Muscle of back (tissue), 11 donors: ENCODE data around the gene PLEKHA8. TPM values are rescaled to one million over a fixed set of nuclear protein-coding genes. Genes with fewer than 3 reads are reported as not detected.

Experiments
- DNase-seq, 3 donors: peaks; one replicate each; pipeline versions ENCODE4 v3.0.0 to v3.0.0-alpha.2; 2013
- polyA plus RNA-seq, 10 donors: library from polyadenylated mRNA; unstranded; fragments of 120-200 nt; gene quantifications; one replicate each; pipeline ENCODE4 v1.2.1, GENCODE V29; 2013; ENCODE audit not compliant: insufficient read length in 10 of 10

PLEKHA8 gene
- polyA plus RNA-seq, 10 donors, result 10.6 to 16.2 (median 12.4) TPM

DNA sequence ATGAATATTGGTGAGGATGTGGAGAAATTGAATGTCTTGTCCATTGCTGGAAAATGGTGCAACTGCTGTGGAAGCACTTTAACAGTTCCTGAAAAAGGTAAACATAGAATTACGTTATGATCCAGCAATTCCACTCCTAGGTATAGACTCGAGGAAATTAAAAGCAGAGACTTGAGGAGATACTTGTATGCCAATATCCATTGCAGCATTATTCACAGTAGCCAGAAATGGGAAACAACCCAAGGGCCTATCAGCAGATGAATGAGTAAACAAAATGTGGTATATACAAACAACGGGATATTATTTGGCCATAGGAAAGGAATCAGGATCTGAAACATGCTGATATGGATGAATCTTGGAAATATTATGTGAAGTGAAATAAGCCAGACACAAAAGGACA, 74.1 kb downstream of the PLEKHA8 start:
- DNase-seq, result no peak

DNA sequence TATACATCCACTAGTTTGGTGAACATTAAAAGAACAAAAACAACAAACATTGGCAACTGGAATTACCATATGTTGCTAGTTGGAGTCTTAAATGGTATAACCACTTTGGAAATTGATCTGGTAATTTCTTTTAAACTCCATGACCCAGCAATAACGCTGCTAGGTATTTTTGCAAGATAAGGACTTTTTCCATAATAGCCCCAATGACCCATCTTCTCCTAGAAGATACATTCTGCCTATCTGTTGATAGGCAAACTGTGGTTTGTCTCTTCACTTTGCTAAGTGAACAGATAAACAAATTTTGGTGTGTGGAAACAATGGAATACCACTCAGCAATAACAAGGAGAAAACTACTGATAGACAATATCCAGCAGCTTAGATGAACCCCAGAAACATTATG, 75.9 kb downstream of the PLEKHA8 start:
- DNase-seq, result no peak

DNA sequence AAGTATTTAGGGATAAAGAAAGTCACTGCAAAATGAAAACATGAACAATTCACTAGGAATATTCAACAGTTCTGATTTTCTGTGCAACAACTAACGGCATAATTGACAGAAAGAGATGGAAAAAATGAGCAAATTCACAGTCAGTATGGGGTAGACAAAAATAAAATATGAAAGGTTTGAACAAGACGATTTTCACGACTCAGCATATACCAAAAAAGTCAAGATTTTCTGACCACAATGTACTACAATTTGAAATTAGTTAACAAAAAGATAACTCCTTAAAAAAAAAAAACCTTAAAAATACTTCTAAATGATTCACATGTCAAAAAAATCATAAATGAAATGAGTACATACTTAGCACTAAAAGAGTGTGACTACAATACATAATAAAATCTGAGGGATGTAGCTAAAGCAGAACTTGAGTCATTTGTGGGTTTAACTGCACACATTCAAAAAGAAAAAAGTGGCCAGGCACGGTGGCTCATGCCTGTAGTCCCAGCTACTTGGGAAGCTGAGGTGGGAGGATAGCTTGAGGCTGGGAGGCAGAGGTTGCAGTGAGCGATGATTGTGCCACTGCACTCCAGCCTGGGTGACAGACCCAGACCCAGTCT, 84.0 kb downstream of the PLEKHA8 start:
- no peak for DNase-seq

DNA sequence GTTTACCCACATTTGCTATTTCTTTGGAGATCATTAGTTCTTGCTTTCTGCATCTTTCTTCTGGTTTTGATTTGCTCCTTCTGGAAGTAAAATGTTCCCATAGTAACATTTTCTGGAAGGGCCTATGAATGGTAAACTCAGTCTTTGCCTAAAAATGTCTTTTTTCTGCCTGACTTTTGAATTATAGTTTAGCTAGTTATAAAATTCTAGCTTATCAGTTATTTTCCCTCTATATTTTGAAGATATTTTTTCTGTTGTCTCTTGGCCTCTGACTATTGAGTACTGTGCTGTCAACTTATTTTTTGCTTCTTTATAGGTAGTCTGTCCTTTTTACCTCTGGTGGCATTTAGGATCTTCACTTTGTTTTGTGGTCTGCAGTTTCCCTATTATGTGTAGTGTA, 84.9 kb downstream of the PLEKHA8 start:
- DNase-seq, result no peak

DNA sequence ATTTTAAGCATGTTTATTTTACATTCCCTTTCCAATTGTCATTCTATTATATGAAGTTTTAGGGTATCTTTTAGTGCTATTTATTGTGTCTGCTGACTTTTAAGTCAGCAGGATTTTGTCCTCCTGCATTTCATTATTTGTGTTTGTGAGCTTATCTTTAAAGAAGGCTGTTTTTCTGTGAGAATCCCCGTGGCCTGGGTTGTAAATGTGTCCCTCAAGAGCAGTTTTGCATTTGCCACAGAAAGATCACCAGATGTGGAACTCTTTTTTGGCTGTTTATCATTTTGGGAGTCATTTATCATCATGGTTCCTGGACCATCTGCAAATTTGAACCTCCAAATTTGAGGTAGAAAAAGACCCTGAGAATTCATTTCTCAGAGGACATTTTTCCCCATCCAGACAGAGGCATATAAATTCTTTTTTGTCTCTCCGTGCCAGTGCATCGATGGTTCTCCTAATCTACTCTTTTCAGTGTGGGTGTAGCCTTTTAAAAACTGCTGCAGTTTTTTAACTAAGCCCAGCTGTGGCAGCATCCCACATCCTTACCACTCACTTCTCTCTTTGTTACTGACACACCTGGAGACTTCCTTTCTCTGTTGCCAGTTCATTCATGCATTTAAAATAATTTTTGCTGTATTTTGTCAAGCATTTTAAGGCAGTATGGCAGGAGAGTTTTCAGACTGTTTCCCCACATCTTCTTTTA, 86.5 kb downstream of the PLEKHA8 start:
- no peak for DNase-seq

DNA sequence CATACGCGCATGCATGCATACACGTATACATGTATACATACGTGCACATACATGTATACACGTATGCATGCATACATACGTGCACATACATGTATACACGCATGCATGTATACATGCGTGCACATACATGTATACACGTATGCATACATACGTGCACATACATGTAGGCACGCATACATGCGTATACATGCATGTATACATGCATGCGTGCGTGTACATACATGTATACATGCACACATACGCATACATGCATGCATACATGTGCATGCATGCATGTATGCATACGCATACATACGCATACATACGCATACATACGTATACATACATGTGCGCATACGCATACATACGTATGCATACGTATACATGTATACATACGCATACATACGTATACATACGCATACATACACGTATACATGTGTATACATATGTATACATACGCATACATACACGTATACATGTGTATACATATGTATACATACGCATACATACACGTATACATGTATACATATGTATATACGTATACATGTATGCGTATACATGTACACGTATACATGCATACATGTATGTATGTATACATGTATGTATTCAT, 87.6 kb downstream of the PLEKHA8 start:
- DNase-seq, result no peak

DNA sequence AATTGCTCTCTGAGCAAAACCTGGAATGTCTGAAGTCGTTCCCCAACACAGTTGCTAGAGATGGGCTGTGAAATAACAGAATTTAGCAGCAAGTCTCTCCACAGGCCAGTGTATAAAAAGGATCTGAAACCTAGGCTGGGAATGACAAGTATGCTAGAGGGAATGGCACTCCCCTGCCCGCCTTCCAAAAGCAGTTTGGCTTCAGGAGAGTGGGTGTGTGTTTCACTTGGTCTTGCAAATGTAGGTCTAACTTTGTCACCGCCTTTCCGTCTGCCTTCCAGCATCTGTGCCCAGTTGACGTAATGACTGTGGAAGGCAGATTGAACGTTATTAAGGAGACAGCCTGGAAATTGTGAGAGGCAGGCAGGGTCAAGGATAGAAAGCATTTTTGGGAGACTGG, 88.6 kb downstream of the PLEKHA8 start:
- peak; percentile 63 to 68 (median 63) for DNase-seq

DNA sequence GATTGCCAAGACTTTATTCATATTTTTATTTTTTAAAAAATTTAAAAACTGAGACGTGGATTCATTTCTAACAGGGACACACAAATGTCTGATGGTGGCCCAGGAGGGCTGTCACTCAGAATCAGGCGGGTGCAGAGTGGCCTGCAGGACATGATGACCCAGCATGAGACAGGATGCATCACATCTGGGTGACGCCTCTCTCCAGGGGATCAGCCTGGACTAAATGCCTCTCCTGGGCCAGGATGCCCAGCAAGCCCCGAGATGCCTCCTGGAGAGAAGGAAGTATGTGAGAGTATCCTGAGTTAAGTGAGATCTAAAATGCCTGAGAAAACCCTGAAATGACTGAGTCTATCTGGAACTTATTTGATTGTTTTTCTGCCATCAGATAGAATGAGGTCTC, 89.7 kb downstream of the PLEKHA8 start:
- no peak for DNase-seq

DNA sequence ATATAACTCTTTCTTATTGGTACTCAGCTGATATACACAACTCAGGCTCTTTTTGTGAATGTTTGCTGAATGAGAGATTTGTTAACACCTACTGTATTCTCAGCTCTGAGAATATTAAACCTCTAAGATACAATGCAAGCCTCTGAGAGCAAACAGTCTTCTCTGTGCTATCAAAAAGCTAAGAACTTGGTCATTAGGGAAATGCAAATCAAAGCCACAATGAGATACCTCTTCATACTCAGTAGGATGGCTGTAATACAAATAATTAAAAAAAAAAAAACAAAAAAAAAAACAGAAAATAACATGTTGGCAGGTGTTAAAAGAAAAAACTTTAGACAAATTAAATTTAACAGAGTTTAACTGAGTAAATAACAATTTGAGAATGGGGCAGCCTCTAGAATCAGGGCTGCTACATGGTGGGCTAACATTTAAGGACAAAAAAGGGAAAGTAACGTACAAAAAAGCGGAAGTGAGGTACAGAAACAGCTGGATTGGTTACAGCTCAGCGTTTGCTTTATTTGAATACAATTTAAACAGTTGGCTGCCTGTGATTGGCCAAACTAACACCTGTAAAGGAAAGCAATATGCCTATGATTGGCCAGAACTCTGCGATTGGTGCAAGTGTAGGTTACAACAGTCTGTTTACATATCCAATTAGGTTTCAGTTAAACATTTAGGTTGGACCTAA, 91.8 kb downstream of the PLEKHA8 start:
- no peak for DNase-seq

DNA sequence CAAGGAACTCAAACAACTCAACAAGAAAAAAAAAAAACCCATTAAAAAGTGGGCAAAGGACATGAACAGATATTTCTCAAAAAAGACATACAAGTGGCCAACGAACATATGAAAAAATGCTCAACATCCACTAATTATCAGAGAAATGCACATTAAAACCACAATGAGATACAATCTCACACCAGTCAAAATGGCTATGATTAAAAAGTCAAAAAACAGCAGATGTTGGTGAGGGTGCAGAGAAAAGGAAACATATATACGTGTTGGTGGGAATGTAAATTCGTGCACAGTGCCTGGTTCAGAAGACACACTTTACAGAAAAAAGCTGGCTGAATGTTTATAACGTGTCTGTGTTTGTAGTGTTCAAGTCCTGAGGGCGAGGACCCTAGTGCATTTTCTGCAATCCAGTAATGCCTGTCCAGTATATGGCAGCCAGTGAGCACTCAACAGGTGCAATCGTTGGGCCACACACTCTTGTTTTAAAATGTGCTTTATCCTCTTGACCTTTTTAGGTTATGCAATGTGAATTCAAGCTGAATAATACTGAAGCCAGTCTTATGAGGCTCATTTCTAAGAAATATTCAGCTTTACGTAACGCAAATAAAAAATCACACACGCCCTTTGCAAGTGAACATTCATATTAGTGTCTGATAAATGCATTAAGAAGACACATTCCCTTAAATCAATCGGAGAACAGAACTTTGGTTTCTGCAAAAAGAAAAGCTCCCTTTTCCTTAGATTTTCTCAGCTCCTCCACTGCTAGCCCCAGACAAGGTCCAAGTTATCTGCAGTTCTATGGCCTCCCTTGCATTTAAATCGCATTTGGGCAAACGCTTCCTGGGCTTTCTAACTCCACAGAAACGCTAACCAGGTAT, 105.8 kb downstream of the PLEKHA8 start:
- no peak for DNase-seq

DNA sequence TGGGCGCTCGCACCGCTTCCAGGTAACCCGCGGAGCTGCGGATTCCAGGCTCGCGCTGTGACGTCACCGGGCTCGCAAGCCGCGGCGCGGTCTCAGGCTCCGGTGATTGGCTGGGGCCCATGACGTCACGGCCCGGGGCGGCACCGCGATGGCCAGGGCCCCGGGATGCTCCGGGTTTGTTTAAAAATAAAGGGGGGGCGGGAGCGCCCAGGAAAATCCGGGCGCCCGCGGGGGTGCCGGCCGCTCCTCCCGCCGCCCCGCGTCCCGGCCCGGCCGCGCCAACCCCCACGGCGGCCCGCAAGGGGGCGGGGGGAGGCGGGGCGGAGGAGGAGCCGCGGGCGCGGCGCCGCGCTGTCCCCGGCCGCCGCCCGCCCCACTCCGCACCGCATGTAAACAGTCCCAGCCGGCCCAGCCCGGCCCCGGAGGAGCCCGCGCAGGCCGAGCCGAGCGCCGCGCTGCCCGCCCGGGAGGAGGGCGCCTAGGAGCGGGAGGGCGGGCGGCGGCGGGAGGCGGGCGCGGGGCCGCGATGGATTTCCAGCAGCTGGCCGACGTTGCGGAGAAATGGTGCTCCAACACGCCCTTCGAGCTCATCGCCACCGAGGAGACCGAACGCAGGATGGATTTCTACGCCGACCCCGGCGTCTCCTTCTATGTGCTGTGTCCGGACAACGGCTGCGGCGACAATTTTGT, 106.5 kb downstream of the PLEKHA8 start, which contains the start of gene MTURN:
Gene MTURN (plus strand): TSS at position 376 of the 690 bp plus-strand sequence. CDS start 151 bp downstream, at position 527.
- DNase-seq, result peak; percentile 77 to 92 (median 84)

DNA sequence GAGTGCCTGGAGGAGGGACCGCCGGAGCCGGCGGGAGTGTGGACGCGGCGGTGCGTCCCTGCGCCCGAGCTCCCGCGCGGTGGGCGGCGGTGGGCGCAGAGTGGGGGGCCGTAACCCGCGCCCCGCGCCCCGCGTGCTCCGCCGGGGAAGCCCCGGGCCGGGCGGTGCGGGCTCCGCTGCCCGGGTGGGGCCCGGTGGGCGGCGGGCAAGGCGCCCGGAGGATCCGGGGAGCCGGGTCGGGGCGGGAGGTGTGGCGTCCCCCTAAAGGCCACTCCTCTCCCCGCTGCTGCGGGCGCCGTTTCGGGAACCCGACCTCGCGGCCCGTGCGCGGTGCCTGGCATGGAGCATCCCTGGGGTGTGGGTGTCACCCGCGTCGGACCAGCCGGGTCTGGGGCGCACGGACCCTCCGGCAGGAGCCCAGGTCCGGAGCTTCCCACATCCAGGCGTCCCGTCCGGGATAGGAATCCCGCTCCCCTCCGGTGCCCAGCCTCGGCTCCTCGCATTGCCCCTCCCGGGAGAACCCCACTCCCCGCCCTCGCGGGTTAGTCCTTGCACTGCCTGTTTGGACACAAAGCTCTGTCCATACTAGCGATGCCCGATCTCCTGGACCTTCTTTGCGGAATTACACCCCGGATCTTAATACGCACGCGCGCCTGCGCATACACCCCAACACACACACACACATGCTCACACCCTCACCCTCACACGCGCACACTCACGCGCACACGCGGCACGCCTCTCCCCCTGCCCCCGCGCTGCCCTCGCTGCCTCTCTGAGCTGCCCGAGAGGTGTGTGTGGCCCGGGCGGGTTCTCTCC, 107.3 kb downstream of the PLEKHA8 start:
- peak; percentile 41 to 85 (median 69) for DNase-seq

DNA sequence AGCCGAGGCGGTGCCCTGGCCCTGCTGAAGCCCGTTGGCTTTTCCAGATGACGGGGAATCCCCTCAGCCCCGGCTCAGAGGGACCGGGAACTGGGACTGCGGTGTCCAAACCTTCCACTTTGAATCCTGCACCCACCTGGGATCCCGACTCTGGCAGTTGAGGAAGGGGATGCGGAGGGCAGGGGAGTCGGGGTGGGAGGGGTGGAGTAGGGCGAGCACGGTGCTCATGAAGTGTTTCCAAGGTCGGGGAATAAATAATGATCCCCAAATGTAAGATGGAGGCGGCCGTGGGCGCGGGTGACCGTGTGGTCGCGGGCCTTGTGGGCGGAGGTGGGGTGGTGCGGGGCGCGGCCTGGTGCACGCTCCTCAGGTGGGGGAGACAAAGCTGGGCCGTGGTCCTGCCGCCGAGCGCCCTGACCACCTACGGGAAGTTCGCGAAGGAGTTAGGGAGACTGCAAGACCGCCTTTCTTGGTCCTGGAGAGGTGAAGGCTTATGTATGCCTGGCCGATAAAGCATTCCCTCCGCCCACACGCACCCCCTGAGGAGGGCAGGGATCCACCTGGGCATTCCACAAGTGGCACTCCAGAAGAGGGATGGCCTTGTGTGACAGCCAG, 108.0 kb downstream of the PLEKHA8 start:
- DNase-seq, result no peak

DNA sequence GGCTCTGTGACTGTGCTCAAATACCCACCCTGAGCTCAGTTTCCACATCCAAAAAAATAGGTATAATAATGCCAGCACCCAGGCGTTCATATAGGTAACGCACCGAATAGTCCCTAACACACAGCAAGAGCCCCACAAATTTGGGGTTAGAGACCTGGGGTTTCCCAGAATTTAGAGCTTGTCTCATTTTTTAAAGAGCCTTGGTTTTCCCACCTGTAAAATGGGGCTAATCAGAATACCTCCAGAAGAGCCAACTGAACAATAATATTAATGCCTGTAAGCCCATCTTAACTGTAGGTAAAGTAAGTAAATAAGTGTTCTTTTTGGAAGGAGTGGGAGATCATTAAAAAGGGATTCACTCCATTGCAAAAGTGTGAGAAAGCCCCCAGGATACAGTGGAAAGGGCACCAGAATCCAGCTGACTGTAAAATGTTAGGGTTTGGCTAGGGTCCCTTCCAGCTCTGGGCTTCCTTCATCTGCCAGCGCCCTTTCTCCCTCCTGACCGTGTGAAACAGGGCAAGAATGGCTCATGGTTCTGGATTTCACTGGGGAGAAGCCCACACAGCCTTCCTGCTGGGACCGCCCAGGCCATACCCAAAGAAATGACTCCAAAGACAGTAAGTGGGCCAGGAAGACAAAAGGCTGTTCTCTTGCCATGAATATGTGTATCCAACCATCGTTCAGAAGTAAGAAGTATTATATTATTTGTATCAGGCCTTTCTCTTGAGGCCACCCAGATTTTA, 108.7 kb downstream of the PLEKHA8 start:
- no peak for DNase-seq

DNA sequence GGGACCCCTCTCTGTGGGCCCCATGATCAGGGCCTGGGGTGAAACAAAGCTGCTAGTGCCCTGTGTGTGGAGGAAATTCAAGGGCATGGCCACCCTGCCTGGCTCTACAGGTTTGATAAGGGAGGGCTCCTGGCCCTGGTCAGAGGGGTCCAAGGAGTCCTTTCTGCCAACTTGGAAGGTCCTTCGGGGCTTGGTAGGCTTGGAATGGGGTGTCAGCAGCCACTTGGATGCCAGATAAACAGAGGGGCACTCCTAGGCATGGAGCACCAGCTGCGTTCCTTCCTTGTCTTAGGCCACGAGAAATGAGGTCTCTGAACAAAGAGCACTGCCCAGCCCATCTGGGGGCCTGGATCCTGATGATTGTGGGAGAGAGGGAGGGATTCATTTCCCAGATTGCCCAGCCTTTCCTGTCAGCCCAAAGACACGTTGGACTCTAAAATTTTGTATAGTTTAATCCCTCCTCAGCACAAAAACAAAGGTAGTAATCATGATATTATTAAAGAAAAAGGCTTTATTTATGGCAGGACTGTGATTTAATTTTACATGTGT, 111.7 kb downstream of the PLEKHA8 start:
- DNase-seq, result no peak

DNA sequence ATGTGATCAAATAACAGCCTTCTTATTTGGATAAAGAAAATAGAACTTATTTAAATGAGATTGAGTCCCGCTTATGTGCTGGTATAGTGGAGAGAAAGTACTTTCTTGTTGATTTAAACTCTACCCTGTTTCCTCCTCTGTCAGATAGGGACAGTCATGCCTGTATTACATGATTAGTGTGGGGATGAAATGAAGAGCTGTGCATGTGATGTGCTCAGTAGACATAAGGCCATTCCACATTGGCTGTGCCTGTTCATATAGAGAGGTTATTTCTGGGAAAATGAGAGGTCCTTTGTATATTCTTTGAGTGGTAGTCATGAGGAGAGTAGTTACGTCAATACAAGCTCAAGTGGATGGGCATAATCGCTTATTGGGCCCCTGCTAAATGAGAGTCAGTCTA, 112.2 kb downstream of the PLEKHA8 start:
- DNase-seq, result no peak

DNA sequence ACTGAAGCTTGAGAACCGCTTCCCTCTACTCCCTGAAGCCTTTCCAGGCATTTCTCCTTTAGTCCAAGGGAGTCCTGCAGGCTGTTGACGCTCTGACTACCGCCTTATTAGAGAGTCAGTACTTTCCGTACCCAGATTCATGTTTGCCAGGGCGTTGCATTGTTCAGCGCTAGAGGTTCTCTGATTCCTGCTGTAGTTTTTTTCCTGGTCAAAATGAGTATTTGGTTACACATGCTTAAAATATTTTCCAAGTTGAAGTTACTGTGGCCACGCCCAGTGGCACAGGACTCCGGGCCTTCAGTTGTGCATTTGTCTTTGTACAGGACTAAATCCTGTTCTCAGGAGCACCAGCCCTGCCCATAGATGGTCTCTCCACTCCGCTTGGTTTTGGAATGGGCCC, 114.5 kb downstream of the PLEKHA8 start:
- DNase-seq, result peak in 1 of 3 donors; percentile 41

DNA sequence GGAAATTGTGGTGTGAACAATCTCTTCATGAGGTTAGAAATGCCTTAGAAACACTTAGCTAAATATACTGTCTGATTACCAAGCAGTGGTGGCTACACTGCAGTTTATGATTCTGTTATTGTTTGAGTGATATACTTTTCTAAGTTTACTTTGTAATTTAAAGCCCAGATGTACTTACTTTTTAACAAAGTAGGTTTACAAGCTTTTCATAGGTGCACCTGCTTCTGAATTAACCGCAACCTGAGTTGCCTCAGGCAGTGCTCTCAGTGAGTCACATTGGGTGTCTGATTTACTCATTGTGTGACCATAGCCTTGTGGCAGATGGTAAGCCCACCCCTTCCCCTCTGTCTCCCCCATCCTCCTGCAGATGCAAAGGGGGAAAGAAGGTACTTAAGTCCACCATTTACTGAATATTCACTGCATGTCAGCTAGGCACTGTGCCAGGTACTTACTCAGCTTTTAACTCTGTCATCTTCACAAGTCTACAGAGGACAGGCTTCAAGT, 115.6 kb downstream of the PLEKHA8 start:
- DNase-seq, result no peak
